ENCODE results near the gene NOXA1.
A peak's percentile ranks its signal among the peaks of the same experiment; 100 is the strongest.
"Not testable (repeated sequence)": the region's sequence is repeated elsewhere in the genome, so short reads cannot be mapped to it uniquely, and the experiment has no call there.

The NOXA1 gene

DNA sequence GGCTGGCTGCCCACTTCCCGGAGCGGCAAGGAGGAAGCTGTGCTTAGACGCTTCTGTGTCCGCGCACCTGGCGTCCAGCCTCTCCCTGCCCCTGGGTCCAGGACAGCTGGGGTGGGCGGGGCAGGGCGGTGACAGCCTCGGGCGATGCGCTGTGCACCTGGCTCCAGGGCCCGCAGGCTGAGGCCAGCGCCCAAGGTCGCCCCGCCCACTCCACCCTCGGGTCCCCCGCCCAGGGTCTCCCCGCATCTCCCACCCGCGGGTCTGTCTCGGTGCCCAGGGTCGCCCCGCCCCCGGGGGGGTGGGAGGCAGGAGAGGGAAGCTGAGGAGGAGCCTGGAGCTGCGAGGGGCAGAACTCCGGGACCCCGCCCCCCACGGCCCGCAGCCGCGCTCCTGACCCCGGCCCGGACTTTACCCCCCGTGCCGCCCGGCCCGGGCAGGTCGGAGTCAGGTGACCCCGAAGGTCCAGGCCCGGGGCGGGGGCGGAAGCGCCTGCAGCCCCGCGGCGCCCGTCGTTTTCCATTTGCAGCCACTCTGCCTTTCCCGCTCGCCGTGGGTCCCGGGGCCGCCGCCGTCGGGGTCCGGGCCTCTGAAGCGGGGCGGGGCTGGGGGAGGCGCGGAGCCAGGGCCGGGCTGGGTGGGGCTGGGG is 18.2 kb downstream of the NOXA1 start, which contains the start of gene ENTPD8:
Gene ENTPD8, minus strand, starts transcription at position 69 of the 646 bp plus-strand sequence. CDS start 3,072 bp downstream, outside the sequence.
- ATAC-seq = no peak

GRCh38 chr9:137441935-137442321 is 18.7 kb downstream of the NOXA1 start:
- no peak for ATAC-seq

DNA sequence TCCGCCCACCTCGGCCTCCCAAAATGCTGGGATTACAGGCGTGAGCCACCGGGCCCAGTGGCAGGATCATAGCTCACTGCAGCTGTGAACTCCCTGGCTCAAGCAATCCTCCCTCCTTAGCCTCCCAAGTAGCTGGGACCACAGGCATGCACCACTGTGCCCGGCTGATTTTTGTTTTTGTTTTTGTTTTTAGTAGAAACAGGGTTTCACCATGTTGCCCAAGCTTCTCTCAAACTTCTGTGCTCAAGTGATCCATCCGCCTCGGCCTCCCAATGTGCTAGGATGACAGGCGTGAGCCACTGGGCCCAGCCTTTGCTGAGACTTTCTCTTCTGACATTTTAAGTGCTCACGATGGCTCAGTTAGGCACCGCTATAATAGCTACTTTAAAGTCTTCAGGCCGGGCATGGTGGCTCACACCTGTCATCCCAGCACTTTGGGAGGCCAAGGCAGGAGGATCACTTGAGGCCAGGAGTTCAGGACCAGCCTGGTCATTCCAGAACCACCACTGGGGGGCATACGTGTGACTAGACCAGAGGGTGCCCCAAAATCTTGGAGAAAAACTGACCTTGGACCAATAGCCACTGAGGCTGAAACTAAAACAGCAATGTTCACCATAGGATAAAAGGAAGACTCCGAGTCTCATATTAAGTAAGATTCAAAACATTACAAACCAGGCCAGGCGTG is 21.1 kb downstream of the NOXA1 start:
- no peak for ATAC-seq

DNA sequence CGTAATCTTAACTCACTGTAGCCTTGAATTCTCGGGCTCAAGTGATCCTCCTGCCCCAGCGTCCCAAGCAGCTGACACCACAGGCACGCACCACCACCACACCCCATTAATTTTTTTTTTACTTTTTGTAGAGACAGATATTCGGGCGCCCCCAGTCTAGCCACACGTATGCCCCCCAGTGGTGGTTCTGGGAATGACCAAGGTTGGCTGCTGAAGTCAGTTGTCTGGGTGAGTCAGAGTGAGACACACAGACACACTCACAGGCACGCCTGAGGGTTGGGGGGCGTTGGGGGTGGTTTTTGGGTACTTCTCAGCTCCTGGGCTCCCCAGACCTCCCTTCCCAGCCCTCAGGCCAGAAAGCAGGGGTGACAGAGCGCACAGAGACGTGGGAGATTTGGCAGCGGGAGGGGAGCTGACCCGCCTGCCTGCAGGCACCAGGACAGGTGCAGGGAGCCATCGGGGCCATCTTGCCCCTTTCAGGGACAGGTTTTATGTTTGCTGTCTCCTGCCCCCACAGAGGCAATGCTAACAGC is 22.1 kb downstream of the NOXA1 start:
- ATAC-seq = peak; percentile 87 to 90

- ATAC-seq = no peak
These were observed 22.8 kb downstream of the NOXA1 start for GRCh38 chr9:137445930-137446431.

GRCh38 chr9:137446851-137447471 is 23.8 kb downstream of the NOXA1 start:
- ATAC-seq = no peak

DNA sequence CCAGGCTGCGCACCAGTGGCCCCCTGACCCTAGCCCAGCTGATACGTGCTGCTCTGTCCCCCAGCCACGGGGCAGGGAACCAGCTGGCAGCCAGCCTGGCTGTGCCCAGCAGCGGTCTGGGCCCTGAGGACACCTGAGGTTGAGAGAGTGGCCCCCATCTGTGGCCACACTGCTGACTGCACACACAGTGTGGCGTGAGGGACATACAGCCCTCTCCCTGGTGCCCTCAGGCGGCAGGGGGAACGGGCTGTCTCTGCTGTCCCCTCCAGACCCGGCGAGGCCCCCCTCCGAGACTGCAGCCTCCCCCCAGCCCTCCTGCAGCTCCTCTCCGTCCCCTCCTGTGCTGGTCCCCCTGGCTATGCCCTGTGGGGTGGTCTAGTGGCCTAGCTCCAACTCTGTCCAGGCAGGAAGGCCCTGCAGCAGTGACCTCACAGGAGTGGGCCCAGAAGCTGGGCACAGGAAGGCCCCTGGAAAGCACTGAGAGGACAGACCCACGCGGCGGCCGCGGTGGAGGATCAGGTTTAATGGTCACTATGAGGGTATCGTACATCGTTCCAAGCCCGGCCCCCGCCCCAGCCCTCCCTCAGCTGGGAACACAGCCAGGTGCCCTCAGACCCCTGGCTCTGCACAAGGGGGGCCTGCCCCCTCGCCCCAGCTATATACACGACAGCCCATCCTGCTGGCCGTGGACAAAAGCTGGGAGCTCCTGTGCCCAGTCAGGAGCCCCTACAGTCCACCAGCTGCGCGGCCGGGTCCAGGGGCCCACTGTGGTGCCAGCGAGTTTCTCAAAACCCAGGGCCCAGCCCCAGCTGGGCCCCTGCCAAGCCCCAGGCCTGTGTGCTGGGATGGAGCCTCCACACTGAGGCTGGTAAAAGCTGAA is 24.8 kb downstream of the NOXA1 start:
- no peak for ATAC-seq

DNA sequence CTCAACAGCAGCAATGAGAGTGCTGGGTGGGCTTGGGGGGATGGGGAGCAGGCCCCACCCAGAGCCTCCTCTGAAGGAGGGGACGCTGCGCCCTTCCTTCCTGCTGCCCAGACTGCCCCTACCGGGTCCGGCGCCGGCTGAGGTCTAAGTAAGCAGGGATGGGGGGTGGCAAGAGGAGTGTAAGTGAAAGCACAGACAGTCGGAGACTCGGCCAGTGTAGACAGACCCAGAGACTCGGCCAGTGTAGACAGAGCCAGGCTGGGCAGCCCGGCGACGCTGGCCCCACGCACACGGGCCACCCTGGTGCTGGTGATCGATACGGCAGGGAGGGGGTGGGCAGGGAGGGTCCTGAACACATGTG is 25.4 kb downstream of the NOXA1 start:
- no peak for ATAC-seq

DNA sequence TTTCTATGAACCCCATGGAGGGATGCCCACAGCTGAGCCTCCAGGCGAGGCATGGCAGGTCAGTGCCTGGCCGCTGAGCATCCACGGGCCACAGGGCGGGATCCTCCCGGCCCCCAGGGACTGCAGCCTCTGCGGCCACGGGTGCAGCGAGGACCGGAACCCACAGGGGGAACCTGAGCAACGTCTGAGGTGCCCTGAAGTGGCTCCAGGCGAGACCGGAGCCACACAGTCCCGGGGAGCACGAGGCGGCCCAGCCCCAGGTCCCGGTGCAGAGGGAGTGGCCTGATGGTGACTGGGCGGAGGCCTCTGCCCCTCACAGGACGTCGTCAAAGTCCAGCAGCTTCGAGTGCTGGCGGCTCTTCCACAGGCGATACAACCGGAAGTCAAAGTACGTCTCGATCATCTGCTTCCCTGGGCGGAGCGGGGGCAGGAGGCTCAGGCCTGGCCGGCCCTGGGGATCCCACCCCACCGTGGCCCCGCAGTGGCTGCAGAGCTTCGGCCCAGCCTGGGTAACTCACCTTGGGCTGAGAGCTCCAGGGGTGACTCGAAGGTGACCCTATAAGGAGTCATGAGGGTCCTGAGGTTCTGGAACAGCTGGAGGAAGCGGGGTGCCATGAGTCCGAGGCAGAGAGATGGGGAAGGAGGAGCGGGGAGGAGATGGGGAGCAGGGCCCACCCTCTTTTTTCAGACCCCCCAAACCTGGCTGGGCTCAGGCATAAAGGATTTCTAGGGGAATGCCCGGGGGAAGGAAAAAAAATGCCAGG is 26.1 kb downstream of the NOXA1 start:
- no peak for ATAC-seq

- ATAC-seq = no peak
These were observed 26.8 kb downstream of the NOXA1 start for GRCh38 chr9:137449931-137450538.

DNA sequence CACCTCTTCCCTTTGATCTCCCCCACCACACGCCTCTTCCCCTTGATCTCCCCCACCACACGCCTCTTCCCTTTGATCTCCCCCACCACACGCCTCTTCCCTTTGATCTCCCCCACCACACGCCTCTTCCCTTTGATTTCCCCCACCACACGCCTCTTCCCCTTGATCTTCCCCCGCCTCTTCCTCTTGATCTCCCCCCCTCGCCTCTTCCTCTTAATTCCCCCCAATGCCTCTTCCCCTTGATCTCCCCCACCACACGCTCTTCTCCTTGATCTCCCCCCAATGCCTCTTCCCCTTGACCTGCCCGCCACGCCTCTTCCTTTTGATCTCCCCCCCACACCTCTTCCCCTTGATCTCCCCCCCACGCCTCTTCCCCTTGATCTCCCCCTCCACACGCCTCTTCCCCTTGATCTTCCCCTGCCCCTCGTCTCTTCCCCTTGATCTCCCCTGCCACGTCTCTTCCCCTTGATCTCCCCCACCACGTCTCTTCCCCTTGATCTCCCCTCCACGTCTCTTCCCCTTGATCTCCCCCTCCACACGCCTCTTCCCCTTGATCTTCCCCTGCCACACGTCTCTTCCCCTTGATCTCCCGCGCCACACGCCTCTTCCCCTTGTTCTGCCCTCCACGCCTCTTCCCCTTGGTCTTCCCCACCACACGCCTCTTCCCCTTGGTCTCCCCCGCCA is 27.5 kb downstream of the NOXA1 start:
- not testable (repeated sequence) for ATAC-seq

GRCh38 chr9:137451264-137452005 is 28.2 kb downstream of the NOXA1 start:
- not testable (repeated sequence) for ATAC-seq

GRCh38 chr9:137452006-137452760 is 29.0 kb downstream of the NOXA1 start:
- ATAC-seq = no peak

GRCh38 chr9:137452761-137453642 is 29.8 kb downstream of the NOXA1 start:
- no peak for ATAC-seq

DNA sequence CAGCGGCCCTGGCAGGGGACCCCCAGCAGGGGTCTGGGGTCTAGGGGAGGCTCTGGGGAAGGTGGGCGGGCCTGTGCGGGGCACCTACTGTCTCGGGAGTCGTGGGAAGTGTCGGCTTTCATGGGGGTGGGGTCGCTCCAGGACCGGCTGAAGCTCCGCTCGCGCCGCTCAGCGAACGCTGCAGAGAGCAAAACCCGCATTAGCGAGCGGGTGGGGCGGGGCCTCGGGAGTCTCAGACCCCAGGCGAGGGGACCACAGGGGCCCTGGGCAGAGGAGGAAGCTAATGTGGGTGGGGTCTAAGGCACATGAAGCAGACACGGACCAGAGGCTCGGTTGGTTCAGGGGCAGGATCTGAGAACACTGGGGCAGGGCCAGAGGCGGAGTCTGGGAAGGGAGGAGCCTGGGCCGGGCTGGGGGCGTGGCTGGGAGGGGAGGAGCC is 30.5 kb downstream of the NOXA1 start:
- ATAC-seq = peak; percentile 45 to 69

DNA sequence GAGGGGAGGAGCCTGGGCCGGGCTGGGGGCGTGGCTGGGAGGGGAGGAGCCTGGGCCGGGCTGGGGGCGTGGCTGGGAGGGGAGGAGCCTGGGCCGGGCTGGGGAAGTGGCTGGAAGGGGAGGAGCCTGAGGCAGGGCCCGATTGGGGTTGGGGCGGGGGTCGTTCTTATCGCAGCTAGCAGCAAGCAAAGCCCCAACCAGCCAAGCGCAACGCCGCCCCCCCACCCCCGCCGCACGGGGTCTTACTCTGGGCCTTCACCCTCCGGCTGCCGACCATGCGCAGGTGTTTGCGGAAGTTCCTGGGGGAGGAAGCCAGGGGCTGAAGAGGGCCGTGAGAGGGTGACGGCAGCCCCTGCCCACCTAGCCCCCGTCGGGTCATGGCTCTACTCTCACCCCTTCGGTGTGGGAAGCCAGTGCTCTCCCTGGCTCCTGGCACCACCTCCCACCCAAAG is 31.0 kb downstream of the NOXA1 start:
- peak in 1 of 2 donors; percentile 11 for ATAC-seq

GRCh38 chr9:137454597-137455358 is 31.6 kb downstream of the NOXA1 start:
- ATAC-seq = no peak

Measured in activated CD4-positive, CD25-positive, alpha-beta regulatory T cell treated with anti-CD3 and anti-CD28 coated beads, Interleukin-2, amount 50 U/mL, for 24 hours (primary cell).